ENCODE measurements around the gene SBK2.
"Not testable (repeated sequence)": the region's sequence is repeated elsewhere in the genome, so short reads cannot be mapped to it uniquely, and the experiment has no call there.

The SBK2 gene

DNA sequence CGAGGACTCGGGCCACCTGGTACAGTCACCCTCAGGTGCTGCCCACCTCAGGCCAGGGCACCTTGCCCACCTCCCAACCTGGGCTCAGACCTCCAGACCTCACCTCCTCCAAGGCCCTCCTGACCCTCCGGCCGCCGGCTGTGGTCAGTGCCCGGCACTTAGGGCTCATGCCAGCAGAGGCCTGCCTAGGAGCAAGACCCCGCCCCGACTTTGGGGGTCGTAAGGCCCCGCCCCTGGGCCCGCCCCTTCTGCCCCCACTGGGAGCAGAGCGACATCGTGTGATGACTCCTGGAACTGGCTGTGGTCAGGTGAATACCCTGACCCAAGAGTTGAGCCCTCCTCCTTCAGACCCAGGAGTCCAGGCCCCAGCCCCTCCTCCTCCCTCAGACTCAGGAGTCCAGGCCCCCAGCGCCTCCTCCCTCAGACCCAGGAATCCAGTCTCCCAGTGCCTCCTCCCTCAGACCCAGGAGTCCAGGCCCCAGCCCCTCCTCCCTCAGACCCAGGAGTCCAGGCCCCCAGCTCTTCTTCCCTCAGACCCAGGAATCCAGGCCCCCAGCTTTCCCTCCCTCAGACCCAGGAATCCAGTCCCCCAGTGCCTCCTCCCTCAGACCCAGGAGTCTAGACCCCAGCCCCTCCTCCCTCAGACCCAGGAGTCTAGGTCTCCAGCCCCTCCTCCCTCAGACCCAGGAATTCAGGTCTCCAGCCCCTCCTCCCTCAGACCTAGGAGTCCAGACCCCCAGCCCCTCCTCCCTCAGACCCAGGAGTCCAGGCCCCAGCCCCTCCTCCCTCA lies at the start of gene SBK2:
SBK2 (minus strand) TSS at position 183 of the 790 bp plus-strand sequence. CDS start 839 bp downstream, outside the sequence.
- no peak for DNase-seq (ENCODE audit: low spot score)

DNA sequence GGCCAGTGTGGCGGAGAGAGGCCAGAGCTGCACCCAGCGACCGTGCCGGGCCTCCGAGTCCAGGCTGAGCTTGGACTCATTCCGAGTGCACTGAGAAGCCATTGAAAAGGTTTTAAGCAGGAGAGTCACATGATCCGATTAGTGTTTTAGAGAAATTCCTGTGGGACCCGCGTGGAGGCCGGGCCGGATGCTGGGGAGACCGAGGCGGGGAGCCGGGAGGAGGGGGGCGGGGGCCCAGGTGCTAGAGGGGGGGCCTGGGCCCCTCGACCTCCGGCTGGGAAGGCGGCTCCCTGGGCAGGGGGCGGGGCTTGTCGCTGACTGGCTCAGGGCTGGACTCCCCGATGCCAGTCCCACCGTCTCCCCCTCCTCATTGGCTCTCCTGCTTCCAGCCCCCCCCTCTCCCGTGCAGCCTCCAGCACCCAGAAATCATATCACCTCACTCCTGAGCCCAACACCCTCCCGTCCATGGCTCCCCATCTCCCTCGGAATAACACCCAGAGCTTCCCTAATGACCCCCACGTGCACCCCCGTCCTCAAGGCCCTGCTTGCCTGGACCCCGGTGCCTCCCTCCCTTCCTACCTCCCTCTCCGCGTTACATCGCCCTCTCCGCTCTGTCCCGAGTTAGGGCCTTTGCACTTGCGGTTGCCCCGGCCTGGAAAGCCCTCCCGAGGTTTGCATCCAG lies 48.9 kb upstream of the SBK2 start:
- DNase-seq (ENCODE audit: low spot score), result peak; percentile 32

- DNase-seq (ENCODE audit: low spot score), result no peak
These were observed 47.9 kb upstream of the SBK2 start for GRCh38 chr19:55584871-55585270.

- DNase-seq (ENCODE audit: low spot score), result not testable (repeated sequence)
These were observed 47.0 kb upstream of the SBK2 start for GRCh38 chr19:55583897-55584296.

GRCh38 chr19:55582284-55582683 lies 45.4 kb upstream of the SBK2 start:
- not testable (repeated sequence) for DNase-seq (ENCODE audit: low spot score)

DNA sequence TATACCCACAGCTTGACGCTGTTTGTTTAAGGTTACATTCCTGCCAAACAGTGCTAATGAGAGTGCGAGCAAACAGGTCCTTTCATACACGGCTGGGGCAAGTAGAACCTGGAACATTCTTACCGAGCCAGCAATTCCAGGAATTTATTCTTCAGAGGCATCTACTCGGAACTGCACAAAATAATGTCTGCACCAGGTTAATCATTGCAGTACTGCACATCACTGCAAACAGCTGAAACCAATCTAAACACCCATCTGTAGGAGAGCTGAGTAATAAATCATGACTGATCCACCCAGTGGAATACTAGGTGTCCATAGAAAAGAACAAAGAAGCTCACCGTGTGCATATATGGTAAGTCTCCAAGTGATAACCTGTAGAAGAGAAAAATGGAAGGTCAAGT lies 44.9 kb upstream of the SBK2 start:
- DNase-seq (ENCODE audit: low spot score), result no peak

DNA sequence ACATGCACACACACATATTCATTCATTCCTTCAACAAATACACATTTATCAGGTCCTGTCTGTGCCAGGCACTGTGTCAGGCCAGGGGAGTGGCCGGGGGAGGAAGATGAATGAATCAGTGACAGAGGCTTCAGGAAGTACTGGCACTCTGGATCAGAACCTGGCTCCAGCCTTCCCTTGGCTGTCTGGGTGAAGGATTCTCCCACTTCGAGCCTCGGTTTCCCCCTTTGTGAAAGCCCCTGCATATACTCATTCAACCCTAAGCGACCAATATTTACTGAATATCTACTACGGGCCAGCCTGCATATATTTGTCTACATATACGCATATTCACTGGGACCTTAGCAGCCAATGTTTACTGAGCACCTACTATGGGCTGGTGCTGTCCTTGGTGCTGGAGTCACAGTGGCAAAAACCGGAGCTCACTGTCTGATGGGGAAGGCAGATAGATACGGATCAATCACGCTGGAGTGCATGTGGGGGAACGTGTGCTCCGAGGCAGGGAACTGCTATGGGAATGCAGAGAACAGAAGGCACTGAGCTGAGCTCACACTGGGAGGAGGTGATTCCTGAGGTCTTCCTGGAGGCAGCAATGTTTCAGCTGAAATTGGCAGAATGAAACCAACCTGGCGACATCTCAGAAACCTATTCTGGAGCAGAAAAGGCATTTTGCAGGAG lies 44.4 kb upstream of the SBK2 start:
- peak; percentile 18 for DNase-seq (ENCODE audit: low spot score)

- DNase-seq (ENCODE audit: low spot score), result peak; percentile 75
These were observed 43.8 kb upstream of the SBK2 start, which contains the start of gene ZNF579 for GRCh38 chr19:55580628-55581144. ZNF579 (minus strand) TSS chr19:55580848; CDS start chr19:55579639, 1,209 bp downstream.

GRCh38 chr19:55579766-55580621 lies 43.1 kb upstream of the SBK2 start:
- no peak for DNase-seq (ENCODE audit: low spot score)

DNA sequence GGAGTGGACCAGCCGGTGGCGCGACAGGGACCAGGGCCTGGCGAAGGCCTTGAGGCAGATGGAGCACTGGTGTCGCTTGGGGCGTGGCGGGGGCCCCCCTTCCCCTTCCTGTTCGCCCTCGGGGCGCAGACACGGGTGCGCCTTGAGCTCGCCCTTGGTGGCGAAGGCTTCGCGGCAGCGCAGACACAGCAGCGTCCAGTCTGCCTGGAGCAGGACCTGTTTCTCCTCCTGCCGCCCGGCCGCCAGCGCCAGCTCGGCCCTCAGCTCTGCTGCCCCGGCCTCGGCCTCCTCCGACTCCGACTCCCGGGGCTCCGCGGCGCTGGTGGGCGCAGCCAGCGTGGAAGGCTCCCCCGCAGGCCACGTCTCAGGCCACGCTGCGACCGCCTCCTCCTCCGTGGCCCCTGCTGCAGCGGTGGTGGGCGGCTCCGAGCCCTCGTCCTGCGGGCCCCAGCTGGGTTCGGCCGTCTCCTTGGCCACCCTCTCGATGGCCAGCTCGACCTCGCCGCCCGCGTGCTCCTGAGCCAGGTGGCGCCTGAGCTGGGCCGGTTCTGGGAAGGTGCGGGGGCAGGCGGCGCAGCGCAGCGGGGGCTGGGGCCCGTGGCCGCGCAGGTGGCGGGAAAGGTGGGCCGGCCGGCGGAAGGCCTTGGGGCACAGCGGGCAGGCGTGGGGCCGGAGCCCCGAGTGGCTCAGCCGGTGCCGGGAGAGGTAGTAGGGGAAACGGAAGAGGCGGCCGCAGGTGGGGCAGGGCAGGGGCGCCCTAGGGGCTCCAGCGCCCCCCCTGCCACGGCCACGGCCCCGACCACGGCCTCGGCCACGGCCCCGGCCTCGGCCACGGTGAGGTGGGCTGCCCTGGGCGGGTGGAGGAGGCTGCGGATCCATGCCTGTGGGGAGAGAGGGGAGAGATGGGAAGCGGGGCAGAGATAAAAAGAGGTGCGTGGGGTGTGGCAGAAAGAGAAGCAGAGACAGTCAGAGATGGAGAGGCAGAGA lies 42.1 kb upstream of the SBK2 start:
- no peak for DNase-seq (ENCODE audit: low spot score)

DNA sequence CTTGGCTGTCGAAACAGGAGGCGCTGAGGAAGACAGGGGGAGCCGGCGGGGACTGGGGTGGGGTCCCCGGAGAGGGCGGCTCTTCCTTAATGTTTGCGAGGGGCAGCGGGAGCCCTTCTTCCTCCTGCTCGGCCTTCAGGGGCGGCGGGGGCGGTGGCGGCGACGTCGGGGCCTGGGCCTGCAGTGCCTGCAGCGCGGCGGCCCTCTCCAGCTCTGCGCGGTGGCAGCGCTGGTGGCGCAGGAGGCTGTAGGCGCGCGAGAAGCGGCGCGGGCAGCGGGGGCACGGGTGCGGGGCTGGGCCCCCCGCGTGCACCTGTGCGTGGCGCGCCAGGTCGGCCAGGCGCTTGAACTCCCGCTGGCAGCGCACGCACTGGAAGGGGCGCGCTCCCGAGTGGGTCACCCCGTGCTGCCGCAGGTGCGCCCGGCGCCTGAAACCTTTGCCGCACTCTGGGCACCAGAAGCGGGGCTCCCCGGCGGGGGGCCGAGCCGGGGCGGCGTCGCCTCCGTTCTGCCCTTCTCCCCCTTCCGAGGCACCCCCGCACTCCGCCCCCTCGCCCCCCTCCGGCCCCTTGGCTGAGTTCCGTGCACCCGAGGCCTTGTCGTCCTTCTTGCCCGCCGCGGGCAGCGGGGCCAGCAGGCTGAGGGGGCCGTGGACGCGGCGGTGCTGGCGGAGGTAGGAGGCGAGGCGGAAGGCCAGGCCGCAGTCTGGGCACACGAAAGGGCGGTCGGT lies 41.3 kb upstream of the SBK2 start:
- DNase-seq (ENCODE audit: low spot score), result no peak

GRCh38 chr19:55576746-55577145 lies 39.8 kb upstream of the SBK2 start:
- no peak for DNase-seq (ENCODE audit: low spot score)

- not testable (repeated sequence) for DNase-seq (ENCODE audit: low spot score)
These were observed 37.0 kb upstream of the SBK2 start for GRCh38 chr19:55573929-55574328.

DNA sequence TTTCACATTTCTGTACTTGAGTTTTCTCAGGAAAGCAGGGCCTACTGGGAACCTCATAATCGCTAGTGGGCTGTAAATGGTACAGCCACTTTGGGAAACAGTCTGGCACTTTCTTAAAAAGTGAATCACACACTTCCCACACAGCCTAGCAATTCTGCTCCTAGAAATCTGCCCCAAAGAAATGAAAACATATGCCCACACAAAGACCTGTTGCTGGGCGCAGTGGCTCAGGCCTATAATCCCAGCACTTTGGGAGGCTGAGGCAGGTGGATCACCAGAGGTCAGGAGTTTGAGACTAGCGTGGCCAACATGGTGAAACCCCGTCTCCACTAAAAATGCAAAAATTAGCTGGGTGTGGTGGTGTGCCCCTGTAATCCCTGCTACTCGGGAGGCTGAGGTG lies 32.5 kb upstream of the SBK2 start:
- DNase-seq (ENCODE audit: low spot score), result not testable (repeated sequence)

GRCh38 chr19:55567708-55568328 lies 30.9 kb upstream of the SBK2 start:
- no peak for DNase-seq (ENCODE audit: low spot score)

- no peak for DNase-seq (ENCODE audit: low spot score)
These were observed 29.9 kb upstream of the SBK2 start for GRCh38 chr19:55566823-55567222.

DNA sequence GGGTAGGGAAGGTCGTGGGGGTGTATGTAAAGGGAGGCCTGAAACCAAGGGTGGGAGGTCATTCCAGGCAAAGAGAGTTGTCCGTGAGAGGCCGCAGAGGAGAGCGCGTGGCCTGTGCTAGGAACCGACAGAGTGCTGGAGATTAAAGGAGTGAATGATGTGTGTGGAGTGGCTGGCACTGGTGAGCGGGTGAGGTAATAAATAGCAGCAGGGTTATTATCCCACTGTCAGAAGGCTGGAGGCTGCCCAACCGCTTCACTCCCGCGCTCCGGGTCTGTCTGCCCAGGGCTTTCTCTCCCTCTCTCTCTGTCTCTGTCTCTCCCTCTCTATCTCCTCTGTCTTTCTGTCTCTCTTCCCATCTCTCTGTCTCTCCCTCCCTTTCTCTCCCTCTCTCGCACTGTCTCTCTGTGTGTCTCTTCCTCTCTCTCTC lies 26.3 kb upstream of the SBK2 start:
- DNase-seq (ENCODE audit: low spot score), result no peak

- no peak for DNase-seq (ENCODE audit: low spot score)
These were observed 22.8 kb upstream of the SBK2 start for GRCh38 chr19:55559684-55560083.

DNA sequence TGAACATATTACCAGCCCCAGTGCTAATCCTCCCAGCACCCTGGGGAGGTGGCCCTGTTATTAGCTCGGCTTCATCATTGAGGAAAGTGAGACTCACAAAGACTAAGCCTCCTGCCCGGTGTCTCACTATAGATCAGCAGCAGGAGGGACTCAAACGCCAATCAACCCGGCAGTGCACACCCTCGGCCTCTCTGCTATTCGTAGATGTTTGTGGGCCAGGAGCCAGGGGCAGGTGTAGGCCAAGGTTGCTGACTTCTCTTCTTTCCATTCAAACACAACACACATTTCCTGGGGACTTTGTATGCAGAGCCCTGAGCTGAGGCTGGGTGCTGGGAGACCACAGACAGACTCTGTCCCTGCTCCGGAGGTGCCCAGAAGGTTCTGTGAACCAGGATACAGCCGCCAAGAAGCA lies 17.8 kb upstream of the SBK2 start:
- DNase-seq (ENCODE audit: low spot score), result no peak

Measured in CD4-positive, alpha-beta T cell treated with Interleukin-15 for 4 hours (primary cell).